ENCODE measurements around the gene ZSWIM6. TPM values are rescaled to one million over a fixed set of nuclear protein-coding genes. Genes with fewer than 3 reads are reported as not detected.

Gene ZSWIM6
- polyA plus RNA-seq, 1 of the 3 experiments (the other 2 are of a cell fraction), result 7.4 TPM

DNA sequence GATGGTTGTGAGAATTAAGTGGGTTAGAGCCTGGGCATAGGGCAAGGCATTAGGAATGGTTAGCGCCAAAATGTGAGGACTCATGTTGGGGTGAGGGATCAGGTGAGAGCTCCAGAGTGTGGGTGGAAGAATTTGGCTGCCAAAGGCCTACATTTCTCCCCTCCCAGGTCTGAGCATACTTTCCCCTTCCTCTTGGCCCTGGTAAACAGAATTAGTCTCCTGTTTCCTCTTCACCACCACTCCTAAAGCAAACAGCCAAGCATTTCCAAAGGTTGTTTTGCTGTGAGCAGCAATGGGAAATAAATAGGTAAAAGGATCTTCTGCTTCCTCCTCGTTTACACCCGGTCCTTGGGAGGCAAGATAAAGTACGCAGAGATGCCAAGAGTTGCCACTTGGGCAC is 132.5 kb downstream of the ZSWIM6 start:
- Histone ChIP-seq H3F3A (replicated peaks; ENCODE audit: insufficient read depth) (peaks cover 10% of the 10 kb centered on the region), H2AFZ (ENCODE audit: low read depth) (no peak overlapping the region), H3K9me2 (no peaks in the 10 kb centered on the region), H4K20me1 (ENCODE audit: insufficient read depth) (peaks cover 63% of the 10 kb centered on the region), H3K27ac (ENCODE audit: low read depth in 2 of 2, low read length in 1 of 2) (no peak overlapping the region), H3K4me3 (ENCODE audit: low read depth in 2 of 2, low read length in 1 of 2) (no peak overlapping the region), H3K9me3 (no peaks in the 10 kb centered on the region), H3K79me2 (ENCODE audit: insufficient read depth) (peaks cover 82% of the 10 kb centered on the region), H3K36me3 (replicated peaks in 1 of 2; ENCODE audit: control insufficient read depth in 1 of 2, insufficient read depth in 2 of 2, low read length in 1 of 2) (peaks cover 0 to 8% of the 10 kb centered on the region in 2 experiments), H3K4me2 (no peak overlapping the region), H3K9ac (no peak overlapping the region), H3K27me3 (ENCODE audit: insufficient read depth) (no peaks in the 10 kb centered on the region), H3K4me1 (ENCODE audit: control insufficient read depth in 1 of 2, insufficient read depth in 2 of 2, low read depth in 1 of 2, low read length in 1 of 2) (peaks cover 8 to 41% of the 10 kb centered on the region in 2 experiments; a peak in 3 of 4 replicates)
- CTCF ChIA-PET, result no interaction called here
- TF ChIP-seq YY1 (IDR thresholded peaks at IDR 0.05; ENCODE audit: low read depth) (no peak), NRF1 (IDR thresholded peaks at IDR 0.05; ENCODE audit: low read depth, low read length) (no peak), RAD21 (IDR thresholded peaks at IDR 0.05; ENCODE audit: low read length) (no peak), REST (IDR thresholded peaks at IDR 0.05; ENCODE audit: low read depth, low read length) (no peak), EZH2phosphoT487 (IDR thresholded peaks at IDR 0.05; ENCODE audit: borderline replicate concordance, low read depth) (no peak), SIN3A (IDR thresholded peaks at IDR 0.05; ENCODE audit: borderline replicate concordance, low read depth, low read length) (no peak), FOXJ3 (CRISPR knock-in tag; IDR thresholded peaks at IDR 0.05) (no peak), ELF1 (IDR thresholded peaks at IDR 0.05) (no peak), PBX3 (IDR thresholded peaks at IDR 0.05) (no peak), RCOR1 (IDR thresholded peaks at IDR 0.05; ENCODE audit: low read length) (no peak), MEF2A (IDR thresholded peaks at IDR 0.05; ENCODE audit: borderline replicate concordance, low read depth) (no peak), POLR2AphosphoS5 (IDR thresholded peaks at IDR 0.05; ENCODE audit: low read depth, low read length) (no peak), EP300 (IDR thresholded peaks at IDR 0.05; ENCODE audit: borderline replicate concordance in 1 of 2, low read depth in 1 of 2, low read length in 1 of 2) (no peak), TCF12 (IDR thresholded peaks at IDR 0.05) (no peak), RXRA (IDR thresholded peaks at IDR 0.05; ENCODE audit: borderline replicate concordance, low read depth) (no peak), CTCF (IDR thresholded peaks at IDR 0.05) (no peak), FOSL2 (IDR thresholded peaks at IDR 0.05; ENCODE audit: borderline replicate concordance, low read depth) (no peak)
- TF ChIP-seq, protein P1, sequence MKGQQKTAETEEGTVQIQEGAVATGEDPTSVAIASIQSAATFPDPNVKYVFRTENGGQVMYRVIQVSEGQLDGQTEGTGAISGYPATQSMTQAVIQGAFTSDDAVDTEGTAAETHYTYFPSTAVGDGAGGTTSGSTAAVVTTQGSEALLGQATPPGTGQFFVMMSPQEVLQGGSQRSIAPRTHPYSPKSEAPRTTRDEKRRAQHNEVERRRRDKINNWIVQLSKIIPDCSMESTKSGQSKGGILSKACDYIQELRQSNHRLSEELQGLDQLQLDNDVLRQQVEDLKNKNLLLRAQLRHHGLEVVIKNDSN (IDR thresholded peaks at IDR 0.05; ENCODE audit: borderline replicate concordance, low read depth), result no peak
- TF ChIP-seq, protein P2, sequence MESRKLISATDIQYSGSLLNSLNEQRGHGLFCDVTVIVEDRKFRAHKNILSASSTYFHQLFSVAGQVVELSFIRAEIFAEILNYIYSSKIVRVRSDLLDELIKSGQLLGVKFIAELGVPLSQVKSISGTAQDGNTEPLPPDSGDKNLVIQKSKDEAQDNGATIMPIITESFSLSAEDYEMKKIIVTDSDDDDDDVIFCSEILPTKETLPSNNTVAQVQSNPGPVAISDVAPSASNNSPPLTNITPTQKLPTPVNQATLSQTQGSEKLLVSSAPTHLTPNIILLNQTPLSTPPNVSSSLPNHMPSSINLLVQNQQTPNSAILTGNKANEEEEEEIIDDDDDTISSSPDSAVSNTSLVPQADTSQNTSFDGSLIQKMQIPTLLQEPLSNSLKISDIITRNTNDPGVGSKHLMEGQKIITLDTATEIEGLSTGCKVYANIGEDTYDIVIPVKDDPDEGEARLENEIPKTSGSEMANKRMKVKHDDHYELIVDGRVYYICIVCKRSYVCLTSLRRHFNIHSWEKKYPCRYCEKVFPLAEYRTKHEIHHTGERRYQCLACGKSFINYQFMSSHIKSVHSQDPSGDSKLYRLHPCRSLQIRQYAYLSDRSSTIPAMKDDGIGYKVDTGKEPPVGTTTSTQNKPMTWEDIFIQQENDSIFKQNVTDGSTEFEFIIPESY (IDR thresholded peaks at IDR 0.05; ENCODE audit: borderline replicate concordance, low read depth), result no peak
- 91% methylated on average over 4 of the region's 4 CpGs for WGBS (ENCODE audit: low lambda C conversion rate)
- POLR2A ChIA-PET, result no interaction called here
- DNase-seq, result no peak

Data from SK-N-SH (cell line).